K562 (cell line): Measurements from ENCODE around the gene PLEKHA6. TPM values are rescaled to one million over a fixed set of nuclear protein-coding genes. Genes with fewer than 3 reads are reported as not detected.

ENCODE experiments used
- ATAC-seq: fragments of 200-7000 bp; cut with Tn5 transposase; 3 replicates; pipeline ENCODE4 v1.9.1; 2020; ENCODE audit warnings: moderate library complexity
- BruUV-seq: library from RNA; stranded (reverse); fragments of 400-500 nt; replicated peaks from 2 replicates; lab custom pipeline; 2021; lab: Mats Ljungman, UMichigan
- CTCF ChIA-PET: fragments of 300-600 bp; formaldehyde crosslinking; extraction: SDS; loops from one replicate; lab custom pipeline; 2021; ENCODE audit warnings: low intra/inter-chr PET ratio; lab: Yijun Ruan, JAX
- POLR2A ChIA-PET: fragments of 300-600, 350-650 bp; sonication (Branson Sonifier 250); formaldehyde crosslinking; extraction: SDS; loops from one replicate; lab custom pipeline; 2021; ENCODE audit warnings: antibody characterized with exemption, inconsistent platforms; lab: Yijun Ruan, JAX
- DNase-seq, 4 experiments: peaks; one replicate each; pipeline versions ENCODE4 v3.0.0 to v3.0.0-alpha.2; 2011 to 2018; ENCODE audit warnings: low spot score in 3 of 4, mixed read lengths in 3 of 4; ENCODE audit errors: extremely low read depth in 1 of 4
- FAIRE-seq: peaks from 2 replicates; lab custom pipeline; 2011; peaks lifted over from hg19 to GRCh38; lab: Jason Lieb, UNC
- H2AFZ ChIP-seq: 2 replicates; pipeline ENCODE4 v1.6.0; 2011; ENCODE audit warnings: low read depth, low read length, control low read depth, inconsistent platforms
- H3K27ac ChIP-seq: fragments of 200-600 bp; 3 replicates; pipeline ENCODE4 v1.8.0; 2011; ENCODE audit warnings: low read depth, mild to moderate bottlenecking, control low read depth, inconsistent platforms, low read length, moderate library complexity, mixed read lengths; ENCODE audit errors: extremely low read depth
- H3K27me3 ChIP-seq, 2 experiments: fragments of 300-600 bp in 1 of 2; 2 replicates in 1 of 2; 3 replicates in 1 of 2; pipeline versions ENCODE4 v1.6.0 to v1.8.0; 2011; ENCODE audit warnings: inconsistent platforms in 2 of 2, low read length in 2 of 2, mild to moderate bottlenecking in 1 of 2, mixed read lengths in 1 of 2, moderate library complexity in 1 of 2; ENCODE audit not compliant: control insufficient read depth in 2 of 2, insufficient read depth in 2 of 2
- H3K36me3 ChIP-seq: fragments of 300-600 bp; 3 replicates; pipeline ENCODE4 v1.8.0; 2011; ENCODE audit warnings: mild to moderate bottlenecking, low read length, inconsistent platforms; ENCODE audit not compliant: control insufficient read depth, insufficient read depth
- H3K4me1 ChIP-seq, 2 experiments: fragments of 200-600 bp in 1 of 2; replicated peaks in 1 of 2; 2 replicates in 1 of 2; 3 replicates in 1 of 2; pipeline versions ENCODE4 v1.5.1 to v1.8.0; 2011; ENCODE audit warnings: inconsistent platforms in 2 of 2, low read length in 2 of 2, mild to moderate bottlenecking in 1 of 2, mixed read lengths in 1 of 2, moderate library complexity in 1 of 2; ENCODE audit not compliant: control insufficient read depth in 2 of 2, insufficient read depth in 2 of 2
- H3K4me2 ChIP-seq: 2 replicates; pipeline ENCODE4 v1.6.1; 2011; ENCODE audit warnings: low read length, control low read depth, inconsistent platforms, mixed read lengths; ENCODE audit not compliant: insufficient read depth
- H3K4me3 ChIP-seq: fragments of 200-600 bp; sonication (generic), shearing (Covaris generic); 2 replicates; pipeline ENCODE4 v1.5.1; 2016; ENCODE audit warnings: control low read depth, inconsistent platforms
- H3K79me2 ChIP-seq: fragments of 200-600 bp; 3 replicates; pipeline ENCODE4 v1.8.0; 2011; ENCODE audit warnings: low read length, inconsistent platforms; ENCODE audit not compliant: control insufficient read depth, insufficient read depth
- H3K9ac ChIP-seq, 2 experiments: 2 replicates each; pipeline versions ENCODE4 v1.6.0 to v1.6.1; 2011; ENCODE audit warnings: low read depth in 2 of 2, low read length in 2 of 2, control low read depth in 1 of 2, inconsistent platforms in 1 of 2, mild to moderate bottlenecking in 1 of 2, mixed read lengths in 1 of 2; ENCODE audit not compliant: insufficient read depth in 1 of 2
- H3K9me1 ChIP-seq: one replicate; pipeline ENCODE4 v1.6.0; 2011; ENCODE audit warnings: inconsistent platforms, mild to moderate bottlenecking, low read length, moderate library complexity; ENCODE audit not compliant: control insufficient read depth, insufficient read depth
- H3K9me3 ChIP-seq: replicated peaks from 2 replicates; pipeline ENCODE4 v1.5.1; 2011; ENCODE audit warnings: low read depth, low read length, inconsistent platforms; ENCODE audit not compliant: control insufficient read depth, insufficient read depth
- H4K20me1 ChIP-seq: replicated peaks from 2 replicates; pipeline ENCODE4 v1.6.1; 2011; ENCODE audit warnings: low read length, inconsistent platforms, mixed read lengths; ENCODE audit not compliant: control insufficient read depth, insufficient read depth
- ELK3 ChIP-seq: fragments of 450-650 bp; formaldehyde crosslinking; IDR thresholded peaks from 2 replicates; pipeline ENCODE4 v1.4.0; 2020; ENCODE audit warnings: mild to moderate bottlenecking
- GATAD2B ChIP-seq: fragments of 450-650 bp; IDR thresholded peaks from 2 replicates; pipeline ENCODE4 v1.6.1; 2017; ENCODE audit warnings: mild to moderate bottlenecking, borderline replicate concordance
- IRF9 ChIP-seq: fragments of 450-650 bp; IDR thresholded peaks from 2 replicates; pipeline ENCODE4 v1.6.1; 2016; ENCODE audit warnings: missing biosample characterization, missing genetic modification characterization
- MBD2 ChIP-seq: sonication (generic); IDR thresholded peaks from 2 replicates; pipeline ENCODE4 v1.6.1; 2016; ENCODE audit warnings: low read depth, borderline replicate concordance
- MLLT1 ChIP-seq, 2 experiments: fragments of 450-650 bp; IDR thresholded peaks; 2 replicates each; pipeline ENCODE4 v1.6.1; 2016
- SIX5 ChIP-seq, 2 experiments: IDR thresholded peaks; 2 replicates each; pipeline ENCODE4 v1.6.1; 2011; ENCODE audit warnings: low read length in 2 of 2, borderline replicate concordance in 1 of 2, low read depth in 1 of 2, mild to moderate bottlenecking in 1 of 2, moderate library complexity in 1 of 2; ENCODE audit not compliant: insufficient read depth in 1 of 2
- SRSF7 ChIP-seq: fragments of 200-400 bp; formaldehyde crosslinking; optimal IDR thresholded peaks from 2 replicates; pipeline ENCODE3; 2017; ENCODE audit warnings: mild to moderate bottlenecking, low read depth, low read length
- THRA ChIP-seq: fragments of 450-650 bp; IDR thresholded peaks from 2 replicates; pipeline ENCODE4 v1.6.1; 2017; ENCODE audit warnings: mild to moderate bottlenecking, moderate library complexity
- ZNF121 ChIP-seq: sonication (generic); formaldehyde crosslinking; conservative IDR thresholded peaks from 2 replicates; pipeline ENCODE4 v1.8.0; 2022; ENCODE audit warnings: missing genetic modification reagents
- ZNF384 ChIP-seq: IDR thresholded peaks from 2 replicates; pipeline ENCODE4 v1.6.1; 2012; ENCODE audit warnings: low read depth, low read length, improper control_type of control experiment
- ZNF639 ChIP-seq, 2 experiments: fragments of 200-800 bp in 1 of 2; sonication (Bioruptor generic) in 1 of 2; sonication (generic) in 1 of 2; formaldehyde crosslinking in 1 of 2; IDR thresholded peaks in 1 of 2; conservative IDR thresholded peaks in 1 of 2; 2 replicates each; pipeline versions ENCODE4 v1.5.0 to v1.6.1; 2016 to 2020; ENCODE audit warnings: missing compliant biosample characterization in 1 of 2, missing genetic modification characterization in 1 of 2, missing genetic modification reagents in 1 of 2
- WGBS: fragments of 100-300 bp; shearing (Covaris generic); methylation state at CpG from one replicate; pipeline ENCODE4 v1.1.6; 2016; ENCODE audit warnings: low coverage, mixed read lengths; ENCODE audit not compliant: insufficient coverage; ENCODE audit errors: missing lambda C conversion rate; 5-methylcytosine and 5-hydroxymethylcytosine counted together
- in situ Hi-C: fragments of 300-500 bp; cut with MboI; formaldehyde crosslinking; loops from 4 replicates; pipeline ENCODE4 v1.15.0; 2018; ENCODE audit warnings: inconsistent platforms, mixed read lengths
- intact Hi-C: fragments of 100-400 bp; cut with micrococcal nuclease; formaldehyde crosslinking; loops from 2 replicates; pipeline ENCODE4 v1.14.2; 2022
- polyA plus RNA-seq, 8 experiments: library from polyadenylated mRNA; depleted of rRNA in 4 of 8; stranded (reverse) in 5 of 8; unstranded in 3 of 8; fragments of >200 nt; fragmentation: Nextera tagmentation in 2 of 8; fragmentation: Illumina TruSeq in 1 of 8; extraction: Ambion mirVana in 2 of 8; extraction: Trizol in 1 of 8; gene quantifications; 2 replicates each; pipeline versions ENCODE4 v1.2.1 to v1.2.3, GENCODE V29; 2011 to 2014; ENCODE audit warnings: inconsistent platforms in 1 of 8, missing spikeins in 1 of 8
- total RNA-seq, 7 experiments: library from RNA; depleted of rRNA in 6 of 7; stranded (reverse); fragments of >200 nt in 6 of 7; fragmentation: Illumina TruSeq in 2 of 7; extraction: Trizol in 2 of 7; gene quantifications; 2 replicates each; pipeline versions ENCODE4 v1.2.1 to v1.2.3, GENCODE V29; 2011 to 2021; ENCODE audit warnings: low replicate concordance in 1 of 7

The PLEKHA6 gene
- total and polyA plus RNA-seq, 9 of the 15 experiments (the other 6 are each of a cell fraction or from before 2014, with no cell fraction given) = under 0.01 to 0.33 (median 0.01) TPM; not detected in 4

- Histone ChIP-seq H3K9me3 (no peaks in the 10 kb centered on the region), H3K9me1 (no peaks in the 10 kb centered on the region), H3K9ac (no peak overlapping the region), H2AFZ (no peak overlapping the region), H4K20me1 (0 out of 2 replicates have a peak, but pooled peaks cover 3% of the 10 kb centered on the region), H3K36me3 (no peaks in the 10 kb centered on the region), H3K4me1 (no peaks in the 10 kb centered on the region; a peak in 3 of 5 replicates), H3K4me3 (no peak overlapping the region), H3K79me2 (no peaks in the 10 kb centered on the region), H3K27ac (no peak overlapping the region), H3K27me3 (peaks cover 49 to 60% of the 10 kb centered on the region in 2 experiments), H3K4me2 (no peak overlapping the region)
- intact Hi-C loops (no loop called here), in situ Hi-C loops (no loop called here)
- DNase-seq (no peak), ATAC-seq (no peak), FAIRE-seq (no peak)
- POLR2A ChIA-PET = interaction anchor here (0.7 to 3.2 kb wide), 5 partner anchors 11 to 181 kb away, joined by 3 to 16 read pairs (median 3); no protein-coding TSS in a partner anchor
- no TSS peak for BruUV-seq
- 0% methylated on average over 4 of the region's 4 CpGs for WGBS
- CTCF ChIA-PET = no interaction called here
- no peak for TF ChIP-seq SIX5 (IDR thresholded peaks at IDR 0.05; ENCODE audit: borderline replicate concordance in 1 of 2, insufficient read depth in 1 of 2, low read depth in 1 of 2, low read length in 2 of 2)
- TF ChIP-seq IRF9 = no peak
- TF ChIP-seq ELK3 (CRISPR knock-in tag) = no peak
- TF ChIP-seq ZNF121 (CRISPR knock-in tag) = peak; percentile 92
- TF ChIP-seq GATAD2B = no peak
- no peak for TF ChIP-seq MLLT1 (IDR thresholded peaks at IDR 0.05)
- no peak for TF ChIP-seq THRA
- TF ChIP-seq SRSF7 = no peak
- no peak for TF ChIP-seq ZNF639 (CRISPR knock-in tag; conservative IDR thresholded peaks at IDR 0.05 in 1 of 2, IDR thresholded peaks at IDR 0.05 in 1 of 2)
- no peak for TF ChIP-seq ZNF384
- TF ChIP-seq MBD2 = no peak
These were observed 15.9 kb downstream of the PLEKHA6 start for GRCh38 chr1:204343802-204344201.
